HCT116 (cell line): Measurements from ENCODE around the gene KREMEN2. TPM values are rescaled to one million over a fixed set of nuclear protein-coding genes. Genes with fewer than 3 reads are reported as not detected.

Source experiments
- ATAC-seq: fragments of 200-7000 bp; cut with Tn5 transposase; 2 replicates; pipeline ENCODE4 v1.9.1; 2020; ENCODE audit warnings: mild to moderate bottlenecking, moderate library complexity
- BruUV-seq: library from RNA; stranded (reverse); fragments of 400-500 nt; replicated peaks from 2 replicates; lab custom pipeline; 2021; lab: Mats Ljungman, UMichigan
- CTCF ChIA-PET: fragments of 300-600 bp; sonication (Branson Sonifier 250); formaldehyde crosslinking; loops from one replicate; lab custom pipeline; 2021; ENCODE audit warnings: antibody characterized with exemption; lab: Charles Lee
- POLR2A ChIA-PET: fragments of 300-600, 350-600 bp; sonication (Branson Sonifier 250); formaldehyde crosslinking; loops from one replicate; lab custom pipeline; 2021; ENCODE audit warnings: antibody characterized with exemption; lab: Charles Lee
- RAD21 ChIA-PET, 2 experiments: fragments of 300-600 bp; sonication (Branson Sonifier 250); formaldehyde crosslinking; loops; one replicate each; lab custom pipeline; 2023; ENCODE audit warnings: low total read pairs in 2 of 2; ENCODE audit not compliant: uncharacterized antibody in 2 of 2, unreplicated experiment in 2 of 2, low non-redundant PET in 1 of 2; lab: Charles Lee
- DNase-seq: peaks from one replicate; pipeline ENCODE4 v3.0.0-alpha.2; 2010; ENCODE audit warnings: low read depth, low spot score
- H2AFZ ChIP-seq: fragments of 200-600 bp; shearing (Covaris generic), sonication (generic); 2 replicates; pipeline ENCODE4 v1.6.1; 2017; ENCODE audit warnings: low read depth, mixed run types, mixed read lengths, antibody characterized with exemption, low read length; ENCODE audit not compliant: poor library complexity, severe bottlenecking
- H3K27ac ChIP-seq: 2 replicates; pipeline ENCODE4 v1.5.1; 2012; ENCODE audit warnings: low read depth, low read length
- H3K27me3 ChIP-seq: fragments of 200-600 bp; sonication (generic); 2 replicates; pipeline ENCODE4 v1.6.1; 2016; ENCODE audit warnings: mixed run types, low read length, mixed read lengths; ENCODE audit not compliant: insufficient read depth
- H3K36me3 ChIP-seq, 2 experiments: fragments of 200-500 bp in 1 of 2; fragments of 200-600 bp in 1 of 2; sonication (Bioruptor generic) in 1 of 2; sonication (generic) in 1 of 2; 2 replicates each; pipeline versions ENCODE4 v1.5.1 to v1.6.1; 2014 to 2016; ENCODE audit warnings: low read length in 2 of 2, inconsistent platforms in 1 of 2, mixed read lengths in 1 of 2, mixed run types in 1 of 2; ENCODE audit not compliant: insufficient read depth in 2 of 2, control insufficient read depth in 1 of 2
- H3K4me1 ChIP-seq, 2 experiments: fragments of 200-600 bp in 1 of 2; sonication (generic) in 1 of 2; 2 replicates each; pipeline versions ENCODE4 v1.5.1 to v1.6.1; 2012 to 2017; ENCODE audit warnings: low read length in 2 of 2, inconsistent platforms in 1 of 2, mild to moderate bottlenecking in 1 of 2, mixed read lengths in 1 of 2, mixed run types in 1 of 2, moderate library complexity in 1 of 2; ENCODE audit not compliant: insufficient read depth in 2 of 2, control insufficient read depth in 1 of 2
- H3K4me2 ChIP-seq: fragments of 200-600 bp; sonication (generic); 2 replicates; pipeline ENCODE4 v1.6.1; 2017; ENCODE audit warnings: mixed run types, low read length, mixed read lengths
- H3K4me3 ChIP-seq, 2 experiments: fragments of 200-600 bp in 1 of 2; sonication (generic) in 1 of 2; replicated peaks in 1 of 2; 2 replicates each; pipeline ENCODE4 v1.5.1; 2011 to 2016; ENCODE audit warnings: low read length in 2 of 2, control low read depth in 1 of 2, low read depth in 1 of 2, mild to moderate bottlenecking in 1 of 2, mixed read lengths in 1 of 2, mixed run types in 1 of 2
- H3K79me2 ChIP-seq: fragments of 200-600 bp; sonication (generic); 2 replicates; pipeline ENCODE4 v1.6.1; 2017; ENCODE audit warnings: mild to moderate bottlenecking, mixed run types, low read length, moderate library complexity, mixed read lengths; ENCODE audit not compliant: insufficient read depth
- H3K9ac ChIP-seq: fragments of 200-600 bp; sonication (generic); 2 replicates; pipeline ENCODE4 v1.6.1; 2016; ENCODE audit warnings: low read length, mixed read lengths
- H3K9me2 ChIP-seq: fragments of 200-600 bp; sonication (generic), shearing (Covaris generic); 2 replicates; pipeline ENCODE4 v1.6.1; 2017; ENCODE audit warnings: mixed run types, mild to moderate bottlenecking, moderate library complexity; ENCODE audit not compliant: insufficient read depth
- H3K9me3 ChIP-seq, 2 experiments: fragments of 200-500 bp in 1 of 2; fragments of 200-600 bp in 1 of 2; sonication (Bioruptor generic) in 1 of 2; sonication (generic) in 1 of 2; 2 replicates each; pipeline ENCODE4 v1.6.1; 2014 to 2017; ENCODE audit warnings: low read length in 2 of 2, mixed read lengths in 2 of 2, inconsistent platforms in 1 of 2, low read depth in 1 of 2, mild to moderate bottlenecking in 1 of 2, mixed run types in 1 of 2, moderate library complexity in 1 of 2; ENCODE audit not compliant: control insufficient read depth in 1 of 2, insufficient read depth in 1 of 2
- H4K20me1 ChIP-seq: fragments of 200-600 bp; sonication (generic), shearing (Covaris generic); 2 replicates; pipeline ENCODE4 v1.6.1; 2017; ENCODE audit warnings: mixed run types, mild to moderate bottlenecking, moderate library complexity; ENCODE audit not compliant: insufficient read depth
- ATF3 ChIP-seq: IDR thresholded peaks from 2 replicates; pipeline ENCODE4 v1.6.1; 2012
- ELF1 ChIP-seq: IDR thresholded peaks from 2 replicates; pipeline ENCODE4 v1.6.1; 2012; ENCODE audit warnings: low read depth, borderline replicate concordance
- EZH2 ChIP-seq: fragments of 200-600 bp; sonication (generic); IDR thresholded peaks from 2 replicates; pipeline ENCODE4 v1.6.1; 2017; ENCODE audit warnings: antibody characterized with exemption, mixed run types
- EZH2phosphoT487 ChIP-seq: fragments of 200-600 bp; IDR thresholded peaks from 2 replicates; pipeline ENCODE4 v1.6.1; 2018; ENCODE audit warnings: antibody characterized with exemption, borderline replicate concordance
- MAX ChIP-seq: IDR thresholded peaks from 2 replicates; pipeline ENCODE4 v1.6.1; 2012
- POLR2A ChIP-seq: IDR thresholded peaks from 2 replicates; pipeline ENCODE4 v1.7.0; 2011; ENCODE audit warnings: borderline replicate concordance; ENCODE audit not compliant: insufficient read depth, insufficient read length; ENCODE audit errors: extremely low read depth
- SIN3A ChIP-seq: IDR thresholded peaks from 2 replicates; pipeline ENCODE4 v1.6.1; 2012; ENCODE audit warnings: low read depth
- SP1 ChIP-seq: IDR thresholded peaks from 2 replicates; pipeline ENCODE4 v1.6.1; 2012; ENCODE audit warnings: low read depth
- SRF ChIP-seq: IDR thresholded peaks from 2 replicates; pipeline ENCODE4 v1.6.1; 2012; ENCODE audit warnings: low read depth
- ZFX ChIP-seq: fragments of 450-650 bp; IDR thresholded peaks from 2 replicates; pipeline ENCODE4 v1.6.1; 2017
- intact Hi-C: fragments of 100-400 bp; cut with micrococcal nuclease; formaldehyde crosslinking; loops from 2 replicates; pipeline ENCODE4 v1.10.0; 2022
- total RNA-seq: library from RNA; stranded (reverse); gene quantifications from one replicate; pipeline ENCODE4 v1.2.1, GENCODE V29; 2021; ENCODE audit not compliant: unreplicated experiment

KREMEN2 gene
- total RNA-seq, 1 experiment from 2014 or later, result 14.1 TPM

- no peaks in the 10 kb centered on the region for H3K9me3 ChIP-seq
- ATAC-seq (no peak), DNase-seq (no peak)
- H3K27me3 ChIP-seq, result no peaks in the 10 kb centered on the region
- CTCF ChIA-PET, result interaction anchor here (1.2 to 1.5 kb wide), 9 partner anchors 10 to 87 kb away, joined by 5 to 16 read pairs (median 7); partner anchors contain the start of genes FLYWCH1, FLYWCH2 and KREMEN2
- no peak overlapping the region for H3K9ac ChIP-seq
- no peaks in the 10 kb centered on the region for H3K9me2 ChIP-seq
- peaks cover 1 to 2% of the 10 kb centered on the region in 2 experiments; a peak in 1 of 4 replicates for H3K36me3 ChIP-seq
- RAD21 ChIA-PET, result interaction anchor here in 1 of 2 experiments (1.2 kb wide), 1 partner anchor 87 kb away, joined by 5 read pairs; no protein-coding TSS in a partner anchor
- no peak overlapping the region for H3K27ac ChIP-seq
- H4K20me1 ChIP-seq, result no peaks in the 10 kb centered on the region
- TF ChIP-seq POLR2A (no peak), SRF (no peak), SIN3A (no peak), EZH2phosphoT487 (no peak)
- H3K4me1 ChIP-seq, result peaks cover 0 to 11% of the 10 kb centered on the region in 2 experiments; a peak in 3 of 4 replicates
- no peak overlapping the region for H2AFZ ChIP-seq
- BruUV-seq, result no TSS peak
- H3K79me2 ChIP-seq, result peaks cover 20% of the 10 kb centered on the region
- H3K4me2 ChIP-seq, result 0 out of 2 replicates have a peak overlapping the region, but pooled peaks have one; percentile 39
- intact Hi-C loops, result no loop called here
- H3K4me3 ChIP-seq, result no peak overlapping the region
- POLR2A ChIA-PET, result interaction anchor here (0.5 to 1.2 kb wide), 2 partner anchors 16 to 43 kb away, joined by 3 to 5 read pairs; partner anchors contain the start of gene FLYWCH2
Observed at GRCh38 chr16:2925951-2926649, 38.0 kb upstream of the KREMEN2 start.

- POLR2A ChIA-PET, result interaction anchor here (1.0 to 1.2 kb wide), 2 partner anchors 21 to 43 kb away, joined by 3 to 5 read pairs; partner anchors contain the start of gene FLYWCH2
- CTCF ChIA-PET, result interaction anchor here (0.9 to 1.5 kb wide), 12 partner anchors 11 to 134 kb away, joined by 3 to 16 read pairs (median 7); partner anchors contain the start of genes FLYWCH1, FLYWCH2 and KREMEN2
- H3K79me2 ChIP-seq, result peaks cover 17% of the 10 kb centered on the region; the same call in 1 of the 2 replicates
- no peak overlapping the region for H3K9ac ChIP-seq
- DNase-seq (no peak), ATAC-seq (no peak)
- TF ChIP-seq SP1 (no peak; the same call in 1 of the 2 replicates), ELF1 (no peak), ZFX (no peak), EZH2 (no peak), SRF (no peak), MAX (no peak), ATF3 (no peak)
- H3K4me1 ChIP-seq, result peaks cover 0 to 11% of the 10 kb centered on the region in 2 experiments; a peak in 3 of 4 replicates
- BruUV-seq, result no TSS peak
- no peaks in the 10 kb centered on the region for H3K9me2 ChIP-seq
- H3K27ac ChIP-seq, result no peak overlapping the region
- intact Hi-C loops, result no loop called here
- RAD21 ChIA-PET, result interaction anchor here in 1 of 2 experiments (1.2 kb wide), 1 partner anchor 88 kb away, joined by 5 read pairs; no protein-coding TSS in a partner anchor
- H3K4me2 ChIP-seq, result peak overlapping the region; percentile 39
- H3K36me3 ChIP-seq, result peaks cover 0 to 2% of the 10 kb centered on the region in 2 experiments; a peak in 1 of 4 replicates
- H3K9me3 ChIP-seq, result no peaks in the 10 kb centered on the region
- H3K27me3 ChIP-seq, result no peaks in the 10 kb centered on the region
- no peaks in the 10 kb centered on the region for H4K20me1 ChIP-seq
- H2AFZ ChIP-seq, result no peak overlapping the region
- no peak overlapping the region for H3K4me3 ChIP-seq
Observed at GRCh38 chr16:2926650-2926999, 37.5 kb upstream of the KREMEN2 start.
